Keratinocyte (primary cell): ENCODE data around the gene ARID5B. TPM values are rescaled to one million over a fixed set of nuclear protein-coding genes. Genes with fewer than 3 reads are reported as not detected.
A peak's percentile ranks its signal among the peaks of the same experiment; 100 is the strongest.

Experiments used
- DNase-seq: peaks from one replicate; pipeline ENCODE4 v3.0.0-alpha.2; 2011; ENCODE audit warnings: low read depth, missing footprints, low spot score
- FAIRE-seq: peaks from 2 replicates; lab custom pipeline; 2011; peaks lifted over from hg19 to GRCh38; lab: Jason Lieb, UNC
- H2AFZ ChIP-seq: 2 replicates; pipeline ENCODE4 v1.6.0; 2012; ENCODE audit warnings: low read length, control low read depth, inconsistent platforms; ENCODE audit not compliant: control insufficient read depth
- H3K27ac ChIP-seq: 2 replicates; pipeline ENCODE4 v1.5.1; 2011; ENCODE audit warnings: low read length; ENCODE audit not compliant: control insufficient read depth, insufficient read depth
- H3K27me3 ChIP-seq: 3 replicates; pipeline ENCODE4 v1.6.0; 2011; ENCODE audit warnings: low read length; ENCODE audit not compliant: control insufficient read depth, insufficient read depth; ENCODE audit errors: extremely low read depth
- H3K36me3 ChIP-seq, 2 experiments: 2 replicates in 1 of 2; 3 replicates in 1 of 2; pipeline ENCODE4 v1.5.1; 2011; ENCODE audit warnings: low read length in 2 of 2, mild to moderate bottlenecking in 1 of 2; ENCODE audit not compliant: control insufficient read depth in 2 of 2, insufficient read depth in 2 of 2; ENCODE audit errors: extremely low read depth in 1 of 2
- H3K4me1 ChIP-seq: 3 replicates; pipeline ENCODE4 v1.5.1; 2011; ENCODE audit warnings: low read length; ENCODE audit not compliant: control insufficient read depth, insufficient read depth; ENCODE audit errors: extremely low read depth
- H3K4me2 ChIP-seq: 3 replicates; pipeline ENCODE4 v1.6.0; 2011; ENCODE audit warnings: low read depth, low read length; ENCODE audit not compliant: control insufficient read depth, insufficient read depth; ENCODE audit errors: extremely low read depth
- H3K4me3 ChIP-seq, 3 experiments: fragments of 200-600 bp in 1 of 3; sonication (generic) in 1 of 3; 2 replicates in 2 of 3; 3 replicates in 1 of 3; pipeline ENCODE4 v1.5.1; 2011 to 2016; ENCODE audit warnings: low read length in 3 of 3, mild to moderate bottlenecking in 3 of 3, control low read depth in 2 of 3, inconsistent platforms in 1 of 3, low read depth in 1 of 3, mixed read lengths in 1 of 3, mixed run types in 1 of 3, moderate library complexity in 1 of 3; ENCODE audit not compliant: control insufficient read depth in 2 of 3, insufficient read depth in 2 of 3; ENCODE audit errors: extremely low read depth in 1 of 3
- H3K79me2 ChIP-seq: 2 replicates; pipeline ENCODE4 v1.6.0; 2012; ENCODE audit warnings: low read length; ENCODE audit not compliant: control insufficient read depth, insufficient read depth
- H3K9ac ChIP-seq: 3 replicates; pipeline ENCODE4 v1.6.0; 2011; ENCODE audit warnings: low read length; ENCODE audit not compliant: control insufficient read depth, insufficient read depth; ENCODE audit errors: extremely low read depth
- H3K9me1 ChIP-seq: 3 replicates; pipeline ENCODE4 v1.6.0; 2011; ENCODE audit warnings: low read length; ENCODE audit not compliant: control insufficient read depth, insufficient read depth; ENCODE audit errors: extremely low read depth
- H3K9me3 ChIP-seq: 2 replicates; pipeline ENCODE4 v1.5.1; 2012; ENCODE audit warnings: low read depth, low read length; ENCODE audit not compliant: control insufficient read depth
- H4K20me1 ChIP-seq: 3 replicates; pipeline ENCODE4 v1.6.0; 2011; ENCODE audit warnings: low read length; ENCODE audit not compliant: control insufficient read depth, insufficient read depth; ENCODE audit errors: extremely low read depth
- EZH2 ChIP-seq: IDR thresholded peaks from one replicate; pipeline ENCODE4 v1.6.1; 2012; ENCODE audit warnings: inconsistent platforms, mild to moderate bottlenecking, low read length, moderate library complexity
- dilution Hi-C: fragments of 300-500 bp; cut with MboI; formaldehyde crosslinking; loops from one replicate; pipeline ENCODE4 v1.7.0; 2020; ENCODE audit warnings: low sequenced_read_pairs; ENCODE audit not compliant: extremely low pct_ligation_motif_present
- polyA plus RNA-seq, 5 experiments: library from polyadenylated mRNA; depleted of rRNA in 3 of 5; stranded (reverse) in 3 of 5; stranded (forward) in 1 of 5; unstranded in 1 of 5; fragments of >200 nt; gene quantifications; 1 replicate in 1 of 5; 2 replicates in 3 of 5; 3 replicates in 1 of 5; pipeline versions ENCODE4 v1.2.1 to v1.2.3, GENCODE V29; 2011 to 2012; ENCODE audit warnings: missing spikeins in 2 of 5, low read depth in 1 of 5, low replicate concordance in 1 of 5
- TF ChIP-seq, protein P1 (sequence below), 3 experiments: IDR thresholded peaks in 1 of 3; conservative IDR thresholded peaks in 1 of 3; optimal IDR thresholded peaks in 1 of 3; 2 replicates in 2 of 3; 3 replicates in 1 of 3; pipeline versions ENCODE3 to v1.5.1; 2011; ENCODE audit warnings: low read length in 3 of 3, mild to moderate bottlenecking in 3 of 3, moderate library complexity in 2 of 3, control low read depth in 1 of 3, inconsistent platforms in 1 of 3; ENCODE audit not compliant: insufficient read depth in 2 of 3; ENCODE audit errors: extremely low read depth in 1 of 3

ARID5B gene
- polyA plus RNA-seq, 1 donor (not counting 4 experiments of a cell fraction or from before 2014, with no cell fraction given) = 7.0 TPM

DNA sequence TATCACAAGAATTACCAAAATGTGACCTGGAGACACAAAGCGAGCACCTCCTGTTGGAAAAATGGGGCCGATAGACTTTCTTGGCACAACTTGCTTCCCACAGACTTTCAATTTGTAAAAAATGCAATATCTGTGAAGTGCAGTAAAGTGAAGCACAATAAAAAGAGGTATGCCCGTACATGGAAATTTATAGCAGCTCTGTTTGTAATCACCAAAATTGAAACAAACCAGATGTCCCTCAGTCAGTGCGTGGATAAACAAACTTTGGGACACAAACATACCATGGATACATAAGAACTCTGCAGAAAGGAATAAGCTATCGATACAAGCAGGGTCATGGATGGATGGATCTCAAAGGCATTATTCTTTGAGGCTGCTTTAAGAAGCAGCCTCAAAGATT lies 33.6 kb downstream of the ARID5B start:
- Histone ChIP-seq H3K4me3 (no peak overlapping the region), H4K20me1 (no peaks in the 10 kb centered on the region), H3K4me2 (no peak overlapping the region), H3K36me3 (no peaks in the 10 kb centered on the region), H3K79me2 (peaks cover 12% of the 10 kb centered on the region), H3K9me1 (no peaks in the 10 kb centered on the region), H3K9me3 (no peaks in the 10 kb centered on the region), H3K9ac (no peak overlapping the region), H3K27me3 (no peaks in the 10 kb centered on the region), H2AFZ (no peak overlapping the region), H3K27ac (no peak overlapping the region), H3K4me1 (peaks cover 42% of the 10 kb centered on the region)
- DNase-seq = no peak
- TF ChIP-seq EZH2 = no peak
- TF ChIP-seq, protein P1, sequence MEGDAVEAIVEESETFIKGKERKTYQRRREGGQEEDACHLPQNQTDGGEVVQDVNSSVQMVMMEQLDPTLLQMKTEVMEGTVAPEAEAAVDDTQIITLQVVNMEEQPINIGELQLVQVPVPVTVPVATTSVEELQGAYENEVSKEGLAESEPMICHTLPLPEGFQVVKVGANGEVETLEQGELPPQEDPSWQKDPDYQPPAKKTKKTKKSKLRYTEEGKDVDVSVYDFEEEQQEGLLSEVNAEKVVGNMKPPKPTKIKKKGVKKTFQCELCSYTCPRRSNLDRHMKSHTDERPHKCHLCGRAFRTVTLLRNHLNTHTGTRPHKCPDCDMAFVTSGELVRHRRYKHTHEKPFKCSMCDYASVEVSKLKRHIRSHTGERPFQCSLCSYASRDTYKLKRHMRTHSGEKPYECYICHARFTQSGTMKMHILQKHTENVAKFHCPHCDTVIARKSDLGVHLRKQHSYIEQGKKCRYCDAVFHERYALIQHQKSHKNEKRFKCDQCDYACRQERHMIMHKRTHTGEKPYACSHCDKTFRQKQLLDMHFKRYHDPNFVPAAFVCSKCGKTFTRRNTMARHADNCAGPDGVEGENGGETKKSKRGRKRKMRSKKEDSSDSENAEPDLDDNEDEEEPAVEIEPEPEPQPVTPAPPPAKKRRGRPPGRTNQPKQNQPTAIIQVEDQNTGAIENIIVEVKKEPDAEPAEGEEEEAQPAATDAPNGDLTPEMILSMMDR (optimal IDR thresholded peaks at IDR 0.05 in 1 of 3, IDR thresholded peaks at IDR 0.05 in 1 of 3, conservative IDR thresholded peaks at IDR 0.05 in 1 of 3; ENCODE audit: extremely low read depth in 1 of 3, insufficient read depth in 2 of 3, low read length in 3 of 3) = no peak
- no peak for FAIRE-seq
- dilution Hi-C loops = no loop called here

DNA sequence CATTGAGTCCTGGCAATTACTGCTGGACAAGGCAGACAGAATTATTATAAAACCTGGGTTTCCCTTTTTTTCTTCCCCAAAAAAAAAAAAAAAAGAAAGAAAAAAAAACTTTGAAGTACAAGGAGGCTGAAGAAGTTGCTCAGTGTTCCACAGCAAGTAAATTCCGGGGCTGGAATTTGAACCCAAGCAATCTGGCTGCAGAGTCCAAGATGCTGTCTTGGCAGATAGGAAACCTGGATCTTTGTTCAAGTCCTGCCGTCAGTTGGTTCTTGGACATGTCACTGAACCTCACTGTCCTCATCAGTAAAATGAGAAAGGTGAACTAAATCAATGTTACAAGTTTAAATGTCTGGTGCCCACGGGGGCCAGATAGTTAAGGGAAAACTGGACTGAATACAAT lies 35.3 kb downstream of the ARID5B start:
- Histone ChIP-seq H3K9me3 (no peaks in the 10 kb centered on the region), H3K27ac (peak overlapping the region; percentile 85), H3K9ac (no peak overlapping the region), H3K4me3 (no peak overlapping the region), H3K4me2 (no peak overlapping the region), H4K20me1 (no peaks in the 10 kb centered on the region), H3K9me1 (no peaks in the 10 kb centered on the region), H3K4me1 (peaks cover 38% of the 10 kb centered on the region), H3K79me2 (peaks cover 12% of the 10 kb centered on the region), H3K27me3 (no peaks in the 10 kb centered on the region), H2AFZ (no peak overlapping the region), H3K36me3 (peaks cover 0 to 7% of the 10 kb centered on the region in 2 experiments)
- TF ChIP-seq EZH2 = no peak
- TF ChIP-seq, protein P1 (optimal IDR thresholded peaks at IDR 0.05 in 1 of 3, IDR thresholded peaks at IDR 0.05 in 1 of 3, conservative IDR thresholded peaks at IDR 0.05 in 1 of 3; ENCODE audit: extremely low read depth in 1 of 3, insufficient read depth in 2 of 3, low read length in 3 of 3) = no peak
- dilution Hi-C loops = no loop called here
- DNase-seq (no peak), FAIRE-seq (no peak)
